ENCODE measurements around the gene ST3GAL4.

The ST3GAL4 gene

DNA sequence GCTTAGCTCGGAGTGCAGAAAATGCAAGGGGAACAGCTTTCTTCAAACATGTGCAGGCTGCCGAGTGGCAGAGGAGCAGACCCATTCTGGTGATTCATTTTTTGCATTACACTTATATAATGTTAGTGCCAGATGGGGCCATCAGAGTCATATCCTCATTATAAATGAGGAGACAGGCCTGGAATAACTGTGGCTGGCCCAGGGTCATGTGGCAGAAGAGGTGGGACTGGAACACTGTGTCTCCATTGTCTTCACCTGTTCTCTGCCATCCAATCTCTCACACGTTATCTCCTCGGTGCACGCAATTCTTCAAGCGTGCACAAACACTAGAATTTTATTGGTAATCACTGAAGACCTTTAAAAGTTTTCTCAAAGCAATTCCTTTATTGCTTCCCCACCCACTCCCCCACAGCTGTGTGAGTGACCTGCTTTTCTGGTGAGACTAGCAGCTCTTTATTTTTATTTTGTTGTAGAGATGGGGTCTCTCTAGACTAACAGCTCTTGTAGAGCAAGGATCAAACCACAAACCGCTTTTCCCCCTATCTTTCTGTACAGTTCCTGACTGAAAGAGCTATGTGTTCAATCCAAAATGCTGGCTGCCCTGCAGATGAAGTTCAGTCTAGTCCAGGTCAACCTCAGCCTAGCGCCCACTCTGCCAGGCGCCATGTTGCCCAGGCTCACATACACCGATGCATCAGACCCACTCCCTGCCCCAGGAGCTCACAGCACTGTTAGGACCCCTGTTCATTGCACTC lies 75.3 kb downstream of the ST3GAL4 start:
- no peak for DNase-seq

DNA sequence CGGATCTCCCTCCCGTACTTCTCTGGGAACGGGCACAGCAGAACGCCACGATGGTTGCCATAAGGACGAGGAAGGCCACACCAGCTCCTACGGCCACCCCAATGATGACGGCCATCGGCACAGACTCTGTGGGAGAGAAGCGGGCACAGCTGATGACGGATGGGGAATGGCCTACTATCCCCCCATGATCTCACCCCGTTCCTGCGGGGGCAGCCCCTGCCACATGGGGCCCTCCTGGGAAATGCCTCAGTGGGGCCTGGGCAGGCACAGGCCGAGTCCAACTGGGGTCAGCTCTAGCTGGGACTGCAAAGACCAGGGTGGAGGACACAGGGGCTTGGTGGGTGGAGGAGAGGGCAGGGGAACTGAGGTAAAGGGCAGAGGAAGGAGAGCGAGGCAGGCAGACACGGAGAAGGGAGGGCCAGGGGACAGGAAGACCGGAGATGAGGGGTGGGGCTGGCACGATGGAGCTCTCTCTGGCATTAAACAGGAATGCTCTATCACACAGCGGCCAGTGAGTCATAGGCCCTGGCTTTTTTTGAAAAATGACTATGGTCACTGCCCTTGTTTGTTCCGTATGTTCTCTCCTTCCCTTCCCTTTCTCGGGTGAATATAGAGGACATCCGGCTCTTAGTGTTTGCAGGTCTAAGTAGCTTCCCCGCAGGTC lies 76.0 kb downstream of the ST3GAL4 start:
- no peak for DNase-seq

DNA sequence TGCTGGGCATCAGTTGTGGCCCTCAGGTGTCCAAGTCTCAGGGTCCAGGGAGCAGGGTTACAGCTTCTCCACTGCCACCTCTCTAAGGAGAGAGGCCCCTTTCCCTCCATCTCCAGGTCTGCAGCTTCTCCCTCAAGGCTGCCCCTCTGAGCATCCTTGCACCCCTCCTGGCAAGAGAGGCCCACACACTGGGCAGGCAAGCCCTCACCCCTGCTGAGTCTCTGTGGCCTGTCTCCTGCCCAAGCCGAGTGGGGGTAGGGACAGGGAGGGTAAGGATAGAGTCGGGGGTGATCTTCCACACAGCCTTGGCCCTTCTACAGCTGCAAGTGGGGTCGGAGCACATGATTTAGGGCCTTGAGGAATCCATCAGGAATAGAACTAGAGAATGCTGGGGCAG lies 76.6 kb downstream of the ST3GAL4 start:
- no peak for DNase-seq

DNA sequence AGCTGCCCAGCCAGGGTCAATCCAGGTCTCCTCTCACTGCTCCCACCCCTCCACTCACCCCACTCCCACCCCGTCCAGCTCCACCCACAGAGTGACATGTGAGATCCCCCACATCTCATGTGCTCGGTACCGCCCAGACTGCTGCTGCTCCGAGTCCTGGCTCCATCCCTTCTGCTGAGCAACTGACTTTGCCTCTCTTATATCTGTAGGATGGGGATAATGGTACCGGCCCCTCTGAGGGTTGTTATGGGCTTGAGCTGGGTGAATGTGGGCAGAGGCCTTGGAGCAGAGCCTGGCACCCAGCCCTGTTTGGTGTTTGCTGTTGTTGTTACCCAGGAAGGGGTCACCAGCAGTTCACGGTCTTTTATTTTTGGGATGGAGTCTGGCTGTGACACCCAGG lies 77.0 kb downstream of the ST3GAL4 start:
- no peak for DNase-seq

DNA sequence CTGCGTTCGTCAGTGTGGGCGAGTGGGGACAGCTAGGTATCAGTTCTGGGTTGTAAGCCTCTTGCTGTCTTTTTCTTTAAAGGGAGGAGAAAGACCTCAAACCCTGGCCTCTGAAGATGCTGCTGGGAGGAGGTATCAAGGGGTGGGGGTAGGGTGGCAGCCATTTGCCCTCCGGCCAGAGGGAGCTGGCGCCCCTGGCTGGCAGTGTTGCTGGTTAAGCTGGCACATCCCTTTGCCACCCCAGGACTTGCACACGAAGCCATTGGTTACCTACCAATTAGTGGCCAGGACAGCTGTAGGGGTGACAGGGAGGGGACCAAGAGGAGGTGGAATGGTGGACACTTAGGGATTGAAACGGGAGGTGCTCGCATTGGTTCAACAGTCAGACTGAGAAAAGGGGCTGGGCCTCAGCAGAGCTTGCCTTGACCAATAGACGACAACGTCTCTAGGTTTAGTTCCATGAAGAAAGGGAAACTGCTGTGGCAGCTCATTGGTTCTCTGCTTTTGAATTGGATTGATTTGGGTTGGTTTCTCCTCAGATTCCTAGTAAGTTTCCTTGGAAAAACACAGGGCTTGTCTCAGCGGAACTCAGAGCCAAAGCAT lies 77.9 kb downstream of the ST3GAL4 start:
- no peak for DNase-seq

DNA sequence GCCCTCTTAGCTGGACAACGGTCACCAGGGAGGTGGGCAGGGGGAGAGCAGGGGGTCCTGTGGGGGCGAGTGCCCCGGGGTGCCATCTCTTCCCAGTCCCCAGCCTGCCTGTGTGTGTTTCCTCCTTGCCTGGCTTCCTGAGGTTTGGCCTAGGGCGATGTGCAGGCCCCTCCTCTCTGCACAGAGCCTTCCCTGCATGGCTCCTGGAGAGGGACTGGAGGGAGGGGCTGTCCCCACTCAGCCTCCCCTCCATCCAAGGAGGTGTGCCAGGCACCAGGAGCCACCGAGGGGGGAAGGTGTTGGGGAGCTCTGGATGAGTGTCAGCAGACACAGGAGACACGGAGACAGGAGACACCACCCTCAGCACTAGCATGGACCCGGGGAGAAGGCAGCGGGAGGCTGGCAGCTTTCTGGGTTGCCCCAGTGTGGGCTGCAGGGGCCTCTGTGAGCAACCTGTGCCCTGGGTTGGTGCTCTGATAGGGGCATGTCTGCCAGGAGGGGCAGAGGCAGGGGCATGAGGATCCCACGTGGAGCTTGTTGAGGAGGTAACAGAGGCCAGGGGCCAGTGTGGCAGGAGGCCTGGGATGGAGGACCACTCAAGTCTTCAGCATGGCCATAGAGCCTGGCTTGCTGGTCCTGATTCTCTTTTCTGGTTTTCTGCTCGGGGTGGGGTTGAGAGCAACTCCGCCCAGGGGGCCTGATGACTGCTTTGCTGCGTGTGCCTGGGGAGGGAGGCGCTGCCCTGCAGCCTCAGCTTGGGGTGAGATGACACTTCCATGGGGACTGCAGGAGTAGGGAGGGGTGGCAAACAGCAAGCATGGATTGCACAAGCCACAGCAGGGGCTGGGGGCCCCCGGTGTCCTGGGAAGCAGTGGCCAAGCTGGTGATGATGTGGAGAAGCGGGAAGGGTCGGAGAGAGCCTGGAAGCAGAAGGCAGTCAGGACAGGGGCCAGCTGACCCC lies 78.8 kb downstream of the ST3GAL4 start:
- no peak for DNase-seq

DNA sequence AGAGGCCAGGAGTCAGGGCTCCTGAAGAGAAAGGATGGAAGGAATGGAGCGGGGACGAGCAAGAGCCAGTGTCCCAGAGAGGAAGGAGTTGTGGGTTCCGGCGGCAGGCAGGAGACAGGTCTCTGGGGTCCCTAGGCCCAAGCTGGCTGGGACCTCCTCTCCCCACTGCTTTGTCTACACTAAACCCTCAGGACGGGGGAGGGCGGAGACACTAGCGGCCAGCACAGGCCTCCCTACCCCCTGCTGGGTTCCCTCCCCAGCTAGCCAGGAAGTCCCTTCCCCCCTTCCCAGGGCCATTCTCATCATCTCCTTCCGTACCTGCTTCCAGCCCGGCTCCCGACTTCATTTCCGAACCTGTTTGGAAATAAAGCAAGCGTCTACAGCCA lies 79.5 kb downstream of the ST3GAL4 start:
- DNase-seq, result no peak

DNA sequence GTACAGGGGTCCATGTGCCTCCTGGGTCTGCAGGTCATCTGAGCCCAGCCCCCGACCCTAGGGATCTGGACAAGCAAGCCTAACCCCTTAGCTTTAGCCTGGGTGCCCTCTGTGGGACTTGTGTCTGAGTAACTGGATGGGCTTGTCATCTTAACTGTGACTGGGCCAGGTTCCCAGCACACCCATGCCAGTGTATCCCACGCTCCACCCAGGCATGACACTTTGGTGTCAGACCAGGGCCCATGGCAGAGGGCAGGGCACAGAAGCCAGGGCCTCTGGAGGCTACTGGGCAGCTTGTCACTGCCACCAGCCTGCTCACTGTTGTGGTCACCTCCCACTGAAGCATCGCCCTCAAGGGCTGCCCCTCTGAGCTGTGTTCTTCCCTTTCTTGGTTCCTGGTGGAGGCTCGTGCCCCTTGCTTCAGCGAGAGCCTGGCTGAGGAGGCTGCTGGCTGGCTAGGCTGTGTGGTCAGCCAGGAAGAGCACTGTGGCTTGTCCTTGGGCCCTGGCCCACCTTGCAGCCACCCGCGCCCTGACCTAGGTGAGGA lies 80.8 kb downstream of the ST3GAL4 start:
- no peak for DNase-seq

DNA sequence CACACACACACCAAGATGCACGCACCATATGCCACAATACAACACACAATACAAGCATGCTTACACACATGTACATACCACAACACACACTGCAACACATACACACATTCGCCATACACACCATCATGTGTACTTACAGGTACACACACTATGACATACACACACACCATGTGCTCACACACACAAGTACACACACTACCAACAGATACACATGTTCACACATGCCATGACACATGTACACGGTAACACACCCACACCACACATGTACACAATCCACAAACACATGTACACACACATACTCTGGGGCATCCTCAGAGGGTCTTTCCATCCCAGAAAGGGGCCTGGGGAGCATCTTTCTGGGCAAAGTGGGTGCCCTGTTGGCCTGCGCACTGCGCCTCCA lies 82.2 kb downstream of the ST3GAL4 start:
- no peak for DNase-seq

DNA sequence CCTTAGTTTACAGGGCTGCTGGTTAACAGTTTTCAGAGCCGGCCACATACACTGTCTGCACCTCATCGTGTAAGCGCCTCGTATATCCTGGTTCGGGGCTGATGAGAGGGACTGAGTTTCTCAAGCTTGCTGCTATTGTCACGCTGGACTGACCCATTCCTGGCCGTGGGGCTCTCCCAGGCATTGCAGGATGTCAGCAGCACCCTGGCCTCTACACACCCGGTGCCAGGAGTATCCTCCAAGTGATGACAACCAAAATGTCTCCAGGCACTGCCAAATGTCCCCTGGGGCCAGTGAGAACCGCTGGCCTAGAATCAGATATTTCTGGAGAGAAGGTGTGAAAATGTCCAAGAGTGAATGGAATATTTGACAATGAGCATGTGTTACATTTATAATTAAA lies 82.8 kb downstream of the ST3GAL4 start:
- no peak for DNase-seq

DNA sequence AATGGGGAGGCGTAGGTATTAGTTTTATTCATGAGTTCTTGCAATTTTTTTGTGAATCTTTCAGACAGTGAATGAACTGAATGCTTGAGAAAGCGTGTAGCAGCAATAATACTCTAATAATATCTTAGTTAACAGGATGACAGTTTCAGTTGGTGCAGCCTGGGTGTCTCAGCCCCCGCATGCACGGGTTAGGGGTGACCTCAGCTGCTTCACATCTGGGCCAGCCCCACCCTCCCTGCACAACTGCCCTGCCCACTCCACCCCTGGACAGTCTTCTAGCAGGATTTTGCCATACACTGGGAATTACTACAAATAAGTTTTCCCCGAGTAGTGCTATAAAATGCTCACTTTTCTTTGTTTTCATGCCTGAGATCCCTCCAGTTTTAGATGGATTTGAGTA lies 83.2 kb downstream of the ST3GAL4 start:
- no peak for DNase-seq

DNA sequence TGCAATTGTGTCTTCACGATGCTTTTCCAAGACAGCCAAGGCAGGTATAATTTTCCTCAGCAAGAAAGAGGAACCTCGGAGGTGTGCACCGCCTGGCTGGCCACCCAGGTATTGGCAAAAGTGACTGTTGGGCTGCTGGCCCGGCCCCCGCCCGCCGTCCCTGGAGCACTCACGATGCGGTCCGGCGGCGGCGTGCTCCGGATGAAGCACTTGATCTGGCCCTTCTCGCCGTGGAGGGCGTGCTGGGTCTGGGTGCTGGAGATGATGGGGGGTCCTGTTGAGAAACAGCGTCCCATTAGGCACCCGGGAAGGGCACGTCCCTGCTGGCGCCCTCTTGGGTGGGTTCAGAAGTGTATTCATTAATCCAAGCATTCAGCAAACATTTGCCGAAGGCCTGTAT lies 84.8 kb downstream of the ST3GAL4 start:
- DNase-seq, result no peak

DNA sequence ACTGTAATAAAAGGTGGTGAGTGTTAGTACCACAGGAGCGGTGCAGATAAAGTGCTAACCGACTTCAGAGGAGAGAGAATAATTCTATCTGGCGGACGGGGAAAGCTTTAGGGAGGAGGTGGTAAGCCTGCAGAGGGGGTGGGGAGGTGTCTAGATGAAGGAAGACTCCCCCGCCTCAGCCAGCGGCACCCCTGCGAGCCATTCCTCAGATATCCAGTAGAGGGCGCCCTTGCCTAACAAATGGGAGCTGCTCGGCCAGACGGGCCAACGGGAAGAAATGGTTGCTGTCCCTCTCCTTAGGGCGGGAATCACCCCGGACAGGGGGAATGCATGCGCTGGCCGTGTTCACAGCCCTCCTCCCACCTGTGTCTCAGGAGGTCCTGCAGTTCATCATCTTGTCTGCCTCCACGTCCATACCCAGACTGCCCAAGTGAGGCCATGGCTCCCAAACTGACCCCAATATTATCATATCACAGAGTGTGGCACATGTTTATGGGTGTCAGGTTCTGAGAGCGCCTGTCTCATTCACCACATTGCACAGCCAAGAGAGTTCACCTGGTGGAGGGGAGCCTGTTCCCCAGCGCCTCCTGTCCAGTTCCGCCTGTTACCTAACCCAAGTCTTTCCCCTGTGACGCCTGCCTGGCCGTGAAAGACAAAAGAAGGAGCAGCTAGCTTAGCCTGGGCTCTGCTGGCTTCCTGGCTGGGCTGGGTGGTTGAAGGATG lies 85.5 kb downstream of the ST3GAL4 start:
- DNase-seq, result no peak

DNA sequence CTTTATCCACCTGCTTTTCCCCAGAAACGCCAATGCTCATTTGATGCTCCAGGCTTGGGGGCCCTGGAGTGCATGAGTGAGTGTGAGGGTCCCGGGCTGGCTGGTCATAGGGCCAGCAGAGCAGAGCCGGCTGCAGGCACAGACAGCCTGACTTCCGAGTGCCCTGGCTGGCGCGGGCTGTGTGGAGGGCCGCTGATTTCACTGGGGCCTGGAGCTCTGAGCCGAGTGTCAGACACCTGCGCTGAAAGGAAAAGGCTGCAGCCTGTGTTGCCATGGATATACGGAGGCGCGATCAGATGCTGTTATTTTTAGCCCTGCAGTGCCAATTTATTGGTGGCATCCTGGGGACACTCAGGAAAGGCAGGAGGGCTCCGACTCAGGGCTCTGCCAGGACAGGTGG lies 87.6 kb downstream of the ST3GAL4 start:
- no peak for DNase-seq

DNA sequence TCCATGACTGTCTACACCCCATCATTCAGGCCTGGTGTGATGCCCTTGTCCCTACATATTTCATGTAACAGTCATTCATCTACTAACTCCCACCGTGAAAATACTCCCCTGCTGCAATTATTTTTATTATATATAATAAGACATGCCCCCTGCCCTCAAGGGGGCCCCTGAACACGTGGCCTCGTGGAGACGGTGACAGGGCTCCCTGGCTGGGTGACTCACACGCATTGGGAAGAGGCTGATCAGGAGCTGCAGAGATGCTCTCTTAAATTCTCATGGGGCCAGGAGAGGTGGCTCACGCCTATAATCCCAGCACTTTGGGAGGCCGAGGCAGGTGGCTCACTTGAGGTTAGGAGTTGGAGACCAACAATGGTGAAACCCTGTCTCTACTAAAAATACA lies 88.6 kb downstream of the ST3GAL4 start:
- no peak for DNase-seq

DNA sequence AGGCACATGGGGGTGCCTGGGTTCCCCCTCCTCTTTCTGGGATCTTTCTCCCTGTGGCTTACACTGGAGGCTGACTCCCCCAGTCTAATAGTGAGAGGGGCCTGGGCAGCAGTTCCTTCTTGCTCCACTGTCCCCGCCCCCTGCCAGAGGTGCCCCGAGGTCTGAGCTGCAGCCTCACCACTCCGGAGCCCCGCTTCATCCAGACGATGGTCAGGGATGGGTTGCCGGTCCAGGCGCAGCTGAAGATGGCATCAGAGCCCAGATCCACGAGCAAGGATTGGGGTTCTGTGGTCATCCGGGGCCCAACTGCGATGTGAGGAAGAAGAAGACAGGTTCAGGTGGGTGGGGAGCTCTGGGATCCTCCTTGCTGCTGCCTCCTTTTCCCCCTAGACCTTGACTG lies 91.1 kb downstream of the ST3GAL4 start:
- no peak for DNase-seq

DNA sequence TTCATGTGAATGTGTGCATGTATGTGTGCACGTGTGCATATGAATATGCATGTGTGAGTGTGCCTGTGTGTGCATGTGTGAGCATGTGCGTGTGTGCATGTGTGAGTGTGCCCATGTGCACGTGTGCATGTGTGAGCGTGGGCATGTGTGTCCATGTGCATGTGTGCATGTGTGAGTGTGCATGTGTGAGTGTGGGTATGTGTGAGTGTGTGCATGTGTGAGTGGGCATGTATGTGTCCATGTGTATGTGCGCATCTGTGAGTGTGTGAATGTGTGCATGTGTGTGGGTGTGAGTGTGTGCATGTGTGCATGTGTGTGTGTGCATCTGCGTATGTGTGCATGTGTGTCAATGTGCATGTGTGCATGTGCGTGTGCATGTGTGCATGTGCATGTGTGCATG lies 94.7 kb downstream of the ST3GAL4 start:
- DNase-seq, result no peak

DNA sequence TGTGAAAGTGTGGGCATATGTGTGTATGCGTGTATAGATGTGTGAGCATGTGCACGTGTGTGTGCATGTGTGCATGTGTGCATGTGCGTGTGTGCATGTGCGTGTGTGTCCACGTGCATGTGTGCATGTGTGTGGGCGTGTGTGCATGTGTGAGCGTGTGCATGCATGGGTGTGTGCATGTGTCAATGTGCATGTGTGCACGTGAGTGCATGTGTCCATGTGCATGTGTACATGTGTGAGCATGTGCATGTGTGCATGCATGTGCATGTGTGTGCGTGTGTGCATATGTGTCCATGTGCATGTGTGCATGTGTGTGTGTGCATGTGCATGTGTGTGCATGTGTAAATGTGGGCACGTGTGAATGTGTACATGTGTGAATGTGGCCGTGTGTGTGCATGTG lies 95.3 kb downstream of the ST3GAL4 start:
- no peak for DNase-seq

DNA sequence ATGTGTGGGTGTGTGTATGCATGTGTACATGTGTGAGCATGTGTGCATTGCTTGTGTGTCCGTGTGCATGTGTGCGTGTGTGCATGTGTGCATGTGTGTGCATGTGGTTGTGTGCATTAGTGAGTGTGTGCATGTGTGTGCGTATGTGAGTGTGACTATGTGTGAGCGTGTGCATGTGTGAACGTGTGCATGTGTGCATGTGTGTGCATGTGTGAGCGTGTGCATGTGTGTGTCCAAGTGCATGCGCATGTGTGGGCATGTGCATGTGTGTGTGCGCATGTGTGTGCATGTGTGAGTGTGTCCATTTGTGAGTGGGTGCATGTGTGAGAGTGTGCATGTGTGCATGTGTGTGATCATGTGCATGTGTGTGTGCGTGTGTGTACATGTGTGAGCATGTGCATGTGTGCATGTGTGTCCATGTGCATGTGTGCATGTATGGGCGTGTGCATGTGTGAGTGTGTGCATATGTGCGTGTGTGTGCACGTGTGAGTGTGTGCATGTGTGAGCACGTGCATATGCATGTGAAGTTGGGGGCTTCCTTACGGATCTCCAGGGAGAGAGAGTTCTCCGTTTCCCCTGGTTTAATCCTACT lies 95.8 kb downstream of the ST3GAL4 start:
- DNase-seq, result no peak

DNA sequence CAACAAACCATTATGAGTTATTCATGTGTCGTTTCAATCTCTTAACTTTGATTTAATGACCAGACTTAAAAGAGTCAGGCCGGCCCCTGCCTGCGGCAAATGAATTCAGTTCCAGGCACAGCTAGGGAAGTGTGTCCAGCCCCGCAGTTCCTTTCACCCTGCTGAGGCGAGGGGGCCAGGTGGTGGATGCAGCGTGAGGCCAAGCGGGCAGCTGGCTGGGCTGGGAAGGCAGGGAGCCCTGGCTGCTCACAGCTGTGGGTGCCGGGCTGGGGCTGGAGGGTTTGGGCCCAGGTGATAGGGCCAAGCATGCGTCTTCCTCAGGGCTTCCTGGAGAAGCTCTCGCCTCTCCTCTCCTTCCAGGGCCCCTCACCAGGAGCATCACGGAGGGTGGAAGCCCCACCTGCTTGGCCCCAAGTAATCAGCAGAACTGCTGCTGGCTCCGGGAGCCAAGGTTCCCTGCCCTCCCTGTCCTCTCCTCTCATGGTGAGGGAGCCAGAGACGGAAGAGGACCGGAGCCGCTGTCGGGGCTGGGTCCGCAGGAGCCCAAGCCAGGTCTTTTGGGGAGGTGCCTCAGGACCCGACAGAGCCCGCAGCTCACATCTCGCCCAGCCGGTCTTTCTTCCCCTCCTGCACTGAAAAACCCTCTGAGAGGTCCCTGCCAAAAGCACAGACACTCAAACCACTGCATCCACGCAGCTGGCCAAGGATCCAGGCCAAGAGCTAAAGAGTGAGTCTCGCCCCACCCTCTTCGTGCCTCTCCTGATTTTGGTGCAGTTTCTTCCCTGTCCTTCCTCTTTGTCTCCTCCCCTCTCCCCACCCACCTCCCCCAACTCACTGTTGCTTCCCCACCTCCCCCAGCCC lies 97.0 kb downstream of the ST3GAL4 start:
- DNase-seq, result no peak

DNA sequence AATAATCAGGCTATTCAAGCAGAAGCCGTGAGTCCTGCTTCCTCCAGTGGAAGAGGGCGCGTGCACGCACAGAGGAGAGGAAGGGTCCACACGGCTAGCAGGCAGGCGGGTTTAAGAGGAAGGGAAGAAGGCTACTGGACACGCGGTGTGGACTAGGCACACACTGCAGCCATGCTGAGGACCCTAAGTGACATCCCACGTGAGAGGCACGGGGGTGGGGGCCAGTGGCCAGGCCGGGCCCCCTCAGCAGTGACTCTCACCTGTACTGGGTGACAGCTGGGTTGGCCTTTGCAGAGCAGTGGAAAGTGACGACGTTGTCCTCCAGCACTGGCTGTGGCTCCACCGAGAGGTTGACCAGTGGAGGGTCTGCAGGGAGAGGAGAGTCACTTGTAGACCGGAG lies 100.6 kb downstream of the ST3GAL4 start:
- no peak for DNase-seq

All from GOT3 (cell line).